Measurements from ENCODE around the gene HSPB6. TPM values are rescaled to one million over a fixed set of nuclear protein-coding genes. Genes with fewer than 3 reads are reported as not detected.

HSPB6 gene
- total RNA-seq, 1 experiment from 2014 or later = 2.7 TPM

- Histone ChIP-seq H3K27ac (no peak overlapping the region), H3K4me2 (no peak overlapping the region), H3K9me3 (ENCODE audit: insufficient read depth, low read depth) (no peaks in the 10 kb centered on the region), H4K20me1 (ENCODE audit: insufficient read depth) (no peaks in the 10 kb centered on the region), H3F3A (ENCODE audit: insufficient read depth, low read depth) (peaks cover 6% of the 10 kb centered on the region; the same call in 1 of the 2 replicates), H3K4me1 (replicated peaks; ENCODE audit: insufficient read depth) (peaks cover 20% of the 10 kb centered on the region), H3K27me3 (ENCODE audit: insufficient read depth, low read depth) (no peaks in the 10 kb centered on the region), H3K79me2 (ENCODE audit: low read depth) (peaks cover 12% of the 10 kb centered on the region; the same call in 1 of the 2 replicates), H3K36me3 (ENCODE audit: low read depth) (no peaks in the 10 kb centered on the region), H3K4me3 (no peak overlapping the region), H3K9me2 (ENCODE audit: insufficient read depth) (no peaks in the 10 kb centered on the region), H2AFZ (no peak overlapping the region)
- ChIA-PET CTCF (interaction anchor here (0.7 kb wide), 1 partner anchor 358 kb away, joined by 3 read pairs; no protein-coding TSS in a partner anchor), POLR2A (ENCODE audit: unreplicated experiment) (no interaction called here)
- no peak for TF ChIP-seq EZH2 (IDR thresholded peaks at IDR 0.05; ENCODE audit: low read depth)
- TF ChIP-seq, protein P1, sequence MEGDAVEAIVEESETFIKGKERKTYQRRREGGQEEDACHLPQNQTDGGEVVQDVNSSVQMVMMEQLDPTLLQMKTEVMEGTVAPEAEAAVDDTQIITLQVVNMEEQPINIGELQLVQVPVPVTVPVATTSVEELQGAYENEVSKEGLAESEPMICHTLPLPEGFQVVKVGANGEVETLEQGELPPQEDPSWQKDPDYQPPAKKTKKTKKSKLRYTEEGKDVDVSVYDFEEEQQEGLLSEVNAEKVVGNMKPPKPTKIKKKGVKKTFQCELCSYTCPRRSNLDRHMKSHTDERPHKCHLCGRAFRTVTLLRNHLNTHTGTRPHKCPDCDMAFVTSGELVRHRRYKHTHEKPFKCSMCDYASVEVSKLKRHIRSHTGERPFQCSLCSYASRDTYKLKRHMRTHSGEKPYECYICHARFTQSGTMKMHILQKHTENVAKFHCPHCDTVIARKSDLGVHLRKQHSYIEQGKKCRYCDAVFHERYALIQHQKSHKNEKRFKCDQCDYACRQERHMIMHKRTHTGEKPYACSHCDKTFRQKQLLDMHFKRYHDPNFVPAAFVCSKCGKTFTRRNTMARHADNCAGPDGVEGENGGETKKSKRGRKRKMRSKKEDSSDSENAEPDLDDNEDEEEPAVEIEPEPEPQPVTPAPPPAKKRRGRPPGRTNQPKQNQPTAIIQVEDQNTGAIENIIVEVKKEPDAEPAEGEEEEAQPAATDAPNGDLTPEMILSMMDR (conservative IDR thresholded peaks at IDR 0.05) = no peak
- no TSS peak for BruUV-seq (replicated peaks)
- no peak for DNase-seq
- intact Hi-C loops (cut with micrococcal nuclease; ENCODE audit: unreplicated experiment) = no loop called here
These were observed 44.0 kb downstream of the HSPB6 start for GRCh38 chr19:35712567-35713505.

DNA sequence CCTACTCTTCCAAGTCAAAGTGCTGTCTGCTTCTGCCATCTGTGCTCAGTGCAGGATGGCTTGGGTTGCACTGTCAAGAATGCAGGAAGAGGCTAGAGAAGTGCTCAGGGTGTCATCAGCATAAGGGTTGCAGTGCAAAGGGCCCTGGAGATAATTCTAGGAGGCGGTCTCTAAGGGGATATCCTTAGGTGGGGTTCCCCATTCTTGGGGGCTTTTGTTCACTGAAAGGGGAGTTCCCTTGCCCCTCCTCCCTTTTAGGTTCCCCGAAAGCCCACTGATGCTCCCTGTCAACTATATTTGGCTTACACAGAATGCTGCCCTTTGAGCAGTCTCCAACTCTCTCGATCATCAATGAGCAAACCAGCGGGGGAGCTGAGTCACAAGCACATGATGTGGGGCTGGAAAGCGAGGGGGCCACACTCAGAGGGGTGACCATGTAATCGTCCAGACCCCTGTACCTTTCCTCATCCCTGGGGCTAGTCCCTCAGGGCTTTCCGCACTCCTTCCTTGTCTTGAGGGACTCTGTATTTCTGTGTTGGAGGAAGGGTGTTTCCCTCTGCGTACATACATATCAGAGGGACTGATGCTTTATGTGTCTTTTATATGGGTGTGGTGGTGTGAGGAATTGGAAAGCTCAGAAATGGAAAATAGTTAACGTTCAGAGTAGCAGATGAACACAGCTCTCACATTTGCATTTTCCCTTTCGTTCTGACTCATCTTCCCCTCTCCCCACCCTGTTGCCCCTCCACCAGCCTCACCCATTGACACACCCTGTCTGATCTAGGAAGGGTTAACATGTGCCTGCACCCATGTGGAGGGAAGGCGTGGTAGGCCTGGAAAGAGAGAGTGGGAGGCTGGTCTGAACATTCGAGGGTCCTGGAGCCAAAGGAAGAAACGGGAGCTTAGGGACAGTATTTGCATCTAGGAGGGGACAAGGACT, 45.8 kb downstream of the HSPB6 start:
- no TSS peak for BruUV-seq (replicated peaks)
- Histone ChIP-seq H3K4me1 (replicated peaks; ENCODE audit: insufficient read depth) (peaks cover 20% of the 10 kb centered on the region), H2AFZ (no peak overlapping the region), H4K20me1 (ENCODE audit: insufficient read depth) (no peaks in the 10 kb centered on the region), H3K4me2 (no peak overlapping the region), H3K9me3 (ENCODE audit: insufficient read depth, low read depth) (no peaks in the 10 kb centered on the region), H3K27ac (no peak overlapping the region), H3K4me3 (no peak overlapping the region), H3F3A (ENCODE audit: insufficient read depth, low read depth) (no peaks in the 10 kb centered on the region), H3K79me2 (ENCODE audit: low read depth) (peaks cover 12% of the 10 kb centered on the region; the same call in 1 of the 2 replicates), H3K36me3 (ENCODE audit: low read depth) (no peaks in the 10 kb centered on the region), H3K9me2 (ENCODE audit: insufficient read depth) (no peaks in the 10 kb centered on the region), H3K27me3 (ENCODE audit: insufficient read depth, low read depth) (no peaks in the 10 kb centered on the region)
- ChIA-PET POLR2A (ENCODE audit: unreplicated experiment) (no interaction called here), CTCF (interaction anchor here (0.6 kb wide), 1 partner anchor 230 kb away, joined by 6 read pairs; no protein-coding TSS in a partner anchor)
- intact Hi-C loops (cut with micrococcal nuclease; ENCODE audit: unreplicated experiment) = no loop called here
- DNase-seq = no peak
- TF ChIP-seq, protein P1 (conservative IDR thresholded peaks at IDR 0.05) = no peak
- TF ChIP-seq EZH2 (IDR thresholded peaks at IDR 0.05; ENCODE audit: low read depth) = no peak

- ChIA-PET CTCF (no interaction called here), POLR2A (ENCODE audit: unreplicated experiment) (no interaction called here)
- H3K9me2 ChIP-seq (ENCODE audit: insufficient read depth) = no peaks in the 10 kb centered on the region
- no peaks in the 10 kb centered on the region for H3K9me3 ChIP-seq (ENCODE audit: insufficient read depth, low read depth)
- TF ChIP-seq, protein P1 (conservative IDR thresholded peaks at IDR 0.05) = no peak
- no peak for TF ChIP-seq EZH2 (IDR thresholded peaks at IDR 0.05; ENCODE audit: low read depth)
- H3F3A ChIP-seq (ENCODE audit: insufficient read depth, low read depth) = no peaks in the 10 kb centered on the region
- H3K27me3 ChIP-seq (ENCODE audit: insufficient read depth, low read depth) = no peaks in the 10 kb centered on the region
- no peaks in the 10 kb centered on the region for H3K79me2 ChIP-seq (ENCODE audit: low read depth)
- no peak overlapping the region for H3K27ac ChIP-seq
- H4K20me1 ChIP-seq (ENCODE audit: insufficient read depth) = no peaks in the 10 kb centered on the region
- DNase-seq = peak in 1 of 2 experiments; percentile 52
- intact Hi-C loops (cut with micrococcal nuclease; ENCODE audit: unreplicated experiment) = no loop called here
- H2AFZ ChIP-seq = no peak overlapping the region
- no TSS peak for BruUV-seq (replicated peaks)
- H3K4me3 ChIP-seq = no peak overlapping the region
- H3K36me3 ChIP-seq (ENCODE audit: low read depth) = no peaks in the 10 kb centered on the region
- peaks cover 6% of the 10 kb centered on the region; the same call in 1 of the 2 replicates for H3K4me1 ChIP-seq (replicated peaks; ENCODE audit: insufficient read depth)
- H3K4me2 ChIP-seq = no peak overlapping the region
These were observed 48.4 kb downstream of the HSPB6 start for GRCh38 chr19:35708391-35708790.
